NOMO-1 treated with dmso at 0.1 percent for 144 hours (cell line): ENCODE data around the gene SP3.
"Not testable (repeated sequence)": the region's sequence is repeated elsewhere in the genome, so short reads cannot be mapped to it uniquely, and the experiment has no call there.

Experiments
- DNase-seq: peaks from one replicate; lab custom pipeline; 2025; ENCODE audit not compliant: unreplicated experiment; lab: John Stamatoyannopoulos, UW

SP3 gene

DNA sequence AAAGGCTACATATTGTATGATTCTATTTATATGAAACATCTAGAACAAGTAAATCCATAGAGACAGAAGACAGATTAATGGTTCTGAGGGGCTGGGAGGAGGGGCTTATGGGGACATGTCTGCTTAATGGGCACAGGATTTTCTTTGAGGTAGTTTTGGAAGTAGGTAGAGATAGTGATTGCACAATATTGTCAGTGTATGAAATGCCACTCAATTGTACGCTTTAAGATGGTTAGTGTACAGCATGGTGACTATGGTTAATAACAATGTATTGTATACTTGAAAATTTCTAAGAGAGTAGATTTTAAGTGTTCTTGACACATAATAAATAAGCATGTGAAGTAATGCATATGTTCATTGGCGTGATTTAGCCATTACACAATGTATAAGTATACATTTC lies 68.4 kb downstream of the SP3 start:
- no peak for DNase-seq

- no peak for DNase-seq
Measured at GRCh38 chr2:173892341-173892740, 72.8 kb downstream of the SP3 start.

DNA sequence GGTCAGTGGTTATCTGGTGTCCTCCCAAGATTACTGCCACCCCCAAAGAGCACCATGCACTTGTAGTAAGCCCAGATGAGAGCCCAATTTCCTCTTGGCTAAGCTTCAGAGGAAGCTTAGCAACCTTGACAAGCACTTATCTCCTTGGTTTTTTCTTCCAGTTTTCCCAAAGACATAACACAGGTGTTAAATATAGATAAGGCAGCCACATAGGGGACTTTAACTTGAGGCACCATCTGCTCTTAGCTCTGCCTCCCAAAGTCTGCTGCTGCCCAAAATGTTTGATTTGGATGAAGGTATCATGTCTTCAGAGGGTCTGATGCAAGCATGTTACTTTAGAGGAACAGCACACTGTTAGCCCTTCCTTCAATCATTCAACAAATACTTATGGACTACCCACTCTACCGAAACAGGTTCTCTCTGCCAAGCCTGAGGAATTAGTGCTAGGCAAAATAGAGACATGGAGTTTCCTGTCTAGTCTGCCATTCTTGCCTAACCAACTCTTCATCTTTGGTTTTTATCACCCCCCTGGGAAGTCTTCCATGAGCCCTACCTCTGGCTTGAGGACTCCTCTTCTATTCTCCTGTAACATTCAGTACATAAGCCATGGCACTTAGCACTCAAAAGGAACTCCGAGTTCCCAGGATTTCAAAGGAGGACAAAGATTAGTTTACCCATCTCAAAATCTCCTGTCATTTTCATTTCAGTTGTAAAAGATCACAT lies 73.7 kb downstream of the SP3 start:
- DNase-seq = no peak

- not testable (repeated sequence) for DNase-seq
Measured at GRCh38 chr2:173889464-173889863, 75.7 kb downstream of the SP3 start.

DNA sequence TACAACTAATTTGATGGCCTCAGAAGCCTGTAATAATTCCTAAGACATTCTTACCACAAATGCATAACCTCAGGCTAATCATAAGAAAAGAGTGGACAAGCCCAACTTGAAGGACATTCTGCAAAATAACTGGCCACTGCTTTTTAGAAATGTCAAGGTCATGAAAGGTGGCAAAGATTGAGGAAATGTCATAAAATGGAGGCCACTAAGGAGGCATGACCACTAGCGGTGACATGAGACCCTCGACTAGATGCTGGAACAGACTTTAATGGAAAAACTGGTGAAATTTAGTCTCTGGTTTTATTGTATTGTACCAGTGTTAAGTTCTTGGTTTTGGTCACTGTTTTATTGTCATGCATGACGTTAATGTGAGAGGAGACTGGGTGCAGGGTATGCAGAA lies 78.6 kb downstream of the SP3 start:
- DNase-seq = no peak

GRCh38 chr2:173884025-173884802 lies 81.0 kb downstream of the SP3 start:
- DNase-seq = no peak

DNA sequence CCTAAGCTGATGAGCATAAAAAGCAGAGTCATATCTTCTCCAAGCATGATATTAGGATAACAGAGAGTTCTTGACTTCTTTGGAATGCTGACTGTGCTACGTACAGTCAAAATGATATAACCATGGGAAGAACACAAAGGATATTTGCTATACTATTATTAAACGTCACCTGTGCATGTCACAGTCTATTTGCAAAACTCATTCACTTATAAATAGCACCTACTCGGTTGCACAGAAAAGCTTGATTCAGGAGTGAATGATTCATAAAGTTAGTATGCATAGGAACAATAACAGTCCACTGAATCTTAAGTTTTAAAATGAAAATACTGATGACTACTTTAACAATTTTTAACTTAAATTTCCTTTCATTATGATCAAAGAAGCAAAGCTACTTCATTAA lies 83.3 kb downstream of the SP3 start:
- DNase-seq = no peak

GRCh38 chr2:173881461-173881860 lies 83.7 kb downstream of the SP3 start:
- DNase-seq = no peak

DNA sequence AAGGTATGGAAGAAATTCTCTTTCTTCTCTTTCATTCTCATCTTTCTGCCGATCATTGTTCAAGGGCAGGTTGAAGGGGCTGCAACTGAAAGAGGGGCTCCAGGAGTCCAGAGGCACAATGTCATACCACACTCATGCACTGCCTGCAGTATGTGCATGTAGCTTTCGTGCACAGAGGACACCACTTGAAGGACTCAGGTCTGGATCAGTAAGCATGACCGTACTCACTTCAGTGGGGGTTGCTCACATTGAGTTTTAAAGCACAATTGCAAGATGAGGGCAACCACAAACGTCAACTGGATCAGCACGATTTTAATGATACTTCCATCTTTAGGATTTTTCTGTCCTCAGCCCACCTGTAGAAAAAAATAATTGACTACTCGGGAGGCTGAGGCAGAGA lies 84.6 kb downstream of the SP3 start:
- DNase-seq = no peak

- DNase-seq = no peak
Measured at GRCh38 chr2:173876833-173877413, 88.2 kb downstream of the SP3 start.

DNA sequence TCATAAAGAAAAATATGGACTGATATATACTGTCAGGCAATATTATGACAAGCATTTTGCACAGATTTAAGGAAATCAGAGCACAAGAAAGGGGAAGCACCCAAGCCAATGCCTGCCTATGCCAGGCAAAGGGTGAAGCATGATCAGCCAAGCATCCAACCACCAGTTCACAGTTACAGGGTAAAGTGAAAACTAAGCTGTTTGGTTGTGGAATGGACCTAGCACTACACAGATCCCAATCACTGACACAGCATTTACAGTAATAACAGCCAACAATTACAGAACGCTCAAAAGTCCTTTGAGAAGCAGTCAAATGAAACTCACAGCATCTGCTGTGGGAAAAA lies 90.3 kb downstream of the SP3 start:
- no peak for DNase-seq

GRCh38 chr2:173874003-173874893 lies 90.9 kb downstream of the SP3 start:
- DNase-seq = no peak

- no peak for DNase-seq
Measured at GRCh38 chr2:173872714-173873113, 92.5 kb downstream of the SP3 start.

DNA sequence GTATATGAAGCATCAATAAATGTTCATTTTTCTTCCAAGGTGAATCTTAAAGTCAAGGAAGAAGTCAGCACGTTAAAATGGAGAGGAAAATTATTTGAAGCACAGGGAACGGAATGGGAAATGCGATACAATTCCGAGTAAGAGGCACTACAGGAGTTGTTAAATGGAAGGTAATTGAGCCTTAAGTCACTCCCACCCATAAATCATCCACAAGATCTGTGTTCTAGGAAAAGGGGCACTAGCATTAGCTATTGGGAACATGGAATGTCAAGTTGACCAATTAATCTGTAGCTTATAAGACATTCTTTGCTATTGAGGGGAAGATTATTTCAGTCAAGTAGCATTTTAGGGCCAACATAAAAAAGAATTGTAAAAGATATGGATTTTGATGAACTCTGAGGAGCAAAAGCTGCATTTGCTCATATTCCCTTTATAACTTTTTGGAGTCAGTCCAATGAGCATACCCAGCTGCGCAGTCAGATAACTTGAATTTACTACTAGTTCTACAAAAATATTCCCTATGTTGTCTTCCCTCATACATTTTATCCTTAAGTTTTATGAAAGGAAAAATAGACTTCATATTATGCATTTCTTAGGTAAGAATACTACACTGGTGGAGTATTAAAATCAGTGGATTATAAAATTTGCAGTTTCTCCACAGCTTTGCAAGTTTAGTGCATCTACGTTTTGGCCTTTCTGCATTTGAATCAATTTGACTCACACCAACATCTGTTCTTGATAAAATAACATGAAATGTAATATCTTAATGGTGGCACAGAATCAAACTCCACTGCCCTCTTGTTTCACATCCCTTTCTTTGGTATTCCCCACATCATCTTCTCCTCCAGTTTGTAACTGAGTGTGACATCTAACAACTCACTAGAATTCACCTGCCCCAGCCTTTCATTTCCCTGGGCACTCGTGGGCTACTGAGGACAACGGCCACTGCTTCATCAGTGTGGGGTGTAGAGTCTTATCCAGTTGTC lies 95.6 kb downstream of the SP3 start:
- no peak for DNase-seq

- no peak for DNase-seq
Measured at GRCh38 chr2:173868406-173868805, 96.8 kb downstream of the SP3 start.

DNA sequence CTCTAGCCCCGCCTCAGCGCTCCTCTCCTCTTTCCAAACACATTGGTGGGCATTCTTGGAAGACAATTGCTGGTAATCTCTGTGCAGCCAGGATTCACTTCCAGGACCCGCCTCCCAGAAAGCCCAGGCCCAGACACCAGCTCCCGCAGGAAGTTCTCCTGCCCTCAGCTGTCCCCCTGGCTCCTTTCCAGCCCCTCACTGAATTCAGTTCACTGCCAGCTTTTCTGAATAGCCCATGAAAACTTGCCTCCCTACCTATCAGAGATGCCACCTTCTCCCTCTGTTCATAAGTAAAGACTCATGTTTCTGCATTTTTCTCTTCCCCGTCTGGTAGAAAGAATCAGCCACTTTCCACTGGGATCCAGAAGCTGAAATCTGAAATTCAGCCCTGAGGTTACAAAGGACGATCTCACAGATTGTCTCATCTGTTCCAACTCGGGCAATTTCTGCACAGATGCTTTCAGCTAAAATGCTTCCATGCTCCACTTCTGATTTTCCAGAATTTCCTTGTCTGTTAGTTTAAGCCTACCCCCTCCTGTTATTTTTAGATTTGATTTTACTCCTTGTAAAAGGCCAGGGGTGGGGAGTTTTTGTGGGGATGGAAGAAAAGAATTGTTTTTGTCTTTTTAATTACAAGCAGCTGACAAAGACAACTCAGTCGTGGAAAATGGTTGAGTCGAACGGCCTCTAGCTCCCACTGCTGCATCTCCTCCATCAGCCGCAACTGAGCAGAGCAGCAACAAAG lies 98.1 kb downstream of the SP3 start:
- no peak for DNase-seq

- no peak for DNase-seq
Measured at GRCh38 chr2:173865971-173866873, 99.0 kb downstream of the SP3 start.

DNA sequence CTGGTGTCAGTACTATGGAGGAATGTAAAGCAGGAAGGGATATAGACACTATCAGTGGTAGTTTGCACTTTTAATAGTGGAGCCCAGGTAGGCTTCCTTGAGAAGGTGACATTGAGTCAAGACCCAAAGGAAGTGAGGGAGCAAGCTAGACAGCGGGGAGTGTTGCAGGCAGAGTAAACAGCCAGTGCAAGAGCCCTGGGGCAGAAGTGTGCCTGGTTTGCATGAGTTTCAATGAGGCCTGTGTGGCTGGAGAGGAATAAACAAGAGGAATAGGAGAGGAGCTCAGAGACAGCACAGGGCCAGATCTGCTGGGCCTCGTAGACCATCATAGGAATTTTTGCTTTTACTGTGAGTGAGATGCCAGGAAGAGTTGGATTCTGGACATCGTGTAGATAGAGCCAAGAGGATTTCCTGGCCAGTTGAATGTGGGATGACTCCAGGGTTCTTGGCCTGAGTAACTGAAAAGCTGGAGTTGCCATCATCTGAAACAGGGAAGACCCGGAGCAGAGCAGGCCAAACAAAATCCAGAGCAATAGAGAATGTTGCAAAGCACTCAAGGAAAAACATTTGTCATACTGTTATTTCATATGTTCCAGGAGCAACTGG lies 102.5 kb downstream of the SP3 start:
- DNase-seq = no peak
